Testis (tissue), 3 donors: Measurements from ENCODE around the gene UBE2H. TPM values are rescaled to one million over a fixed set of nuclear protein-coding genes. Genes with fewer than 3 reads are reported as not detected.
"Not testable (repeated sequence)": the region's sequence is repeated elsewhere in the genome, so short reads cannot be mapped to it uniquely, and the experiment has no call there.

ENCODE experiments used
- DNase-seq: peaks from one replicate; pipeline ENCODE4 v3.0.0-alpha.2; 2019
- H3K27ac ChIP-seq, 2 donors: fragments of 200-600 bp; sonication (generic); one replicate each; pipeline ENCODE4 v1.5.1; 2019
- H3K27me3 ChIP-seq: fragments of 200-600 bp; sonication (generic); one replicate; pipeline ENCODE4 v1.5.1; 2019
- H3K36me3 ChIP-seq: fragments of 200-600 bp; sonication (generic); one replicate; pipeline ENCODE4 v1.5.1; 2017; ENCODE audit warnings: low read depth; ENCODE audit errors: missing control alignments
- H3K4me1 ChIP-seq: fragments of 200-600 bp; sonication (generic); one replicate; pipeline ENCODE4 v1.5.1; 2019
- H3K4me3 ChIP-seq, 2 donors: fragments of 200-600 bp; sonication (generic); one replicate each; pipeline ENCODE4 v1.5.1; 2017 to 2019
- H3K9me3 ChIP-seq: fragments of 200-600 bp; sonication (generic); one replicate; pipeline ENCODE4 v1.5.1; 2017
- POLR2A ChIP-seq: fragments of 450-650 bp; IDR thresholded peaks from one replicate; pipeline ENCODE4 v1.6.1; 2017; ENCODE audit warnings: antibody characterized with exemption, mild to moderate bottlenecking, moderate library complexity
- WGBS, 2 donors: methylation state at CpG; one replicate each; pipeline ENCODE4 v1.1.5; 2018; 5-methylcytosine and 5-hydroxymethylcytosine counted together
- intact Hi-C: fragments of 100-400 bp; cut with DNase I; formaldehyde crosslinking; loops from one replicate; pipeline ENCODE4 v1.15.1; 2023; ENCODE audit warnings: low total_unique reads
- polyA plus RNA-seq: library from polyadenylated mRNA; stranded (reverse); fragments of 350-450 nt; fragmentation: Illumina TruSeq; extraction: RNeasy Lipid Tissue Mini Kit (QIAGEN cat#74804); gene quantifications from one replicate; pipeline ENCODE4 v1.2.3, GENCODE V29; 2014; ENCODE audit warnings: low read depth, low replicate concordance; ENCODE audit not compliant: insufficient read depth
- total RNA-seq, 2 donors: library from RNA; depleted of rRNA; stranded (reverse); fragments of >200 nt; gene quantifications; one replicate each; pipeline ENCODE4 v1.2.3, GENCODE V29; 2016
- TF ChIP-seq, protein P1 (sequence below), 3 experiments: fragments of 450-650 bp in 2 of 3; fragments of 200-600 bp in 1 of 3; sonication (generic) in 1 of 3; IDR thresholded peaks; one replicate each; pipeline ENCODE4 v1.5.1; 2016 to 2019; ENCODE audit warnings: antibody characterized with exemption in 3 of 3, mild to moderate bottlenecking in 2 of 3, moderate library complexity in 1 of 3

Gene UBE2H
- total and polyA plus RNA-seq, 3 donors from 2014 or later: 93.5 to 130 (median 126) TPM

GRCh38 chr7:129797214-129797789 lies 155.5 kb downstream of the UBE2H start:
- no peak overlapping the region for H3K27ac ChIP-seq
- TF ChIP-seq POLR2A: no peak
- TF ChIP-seq, protein P1, sequence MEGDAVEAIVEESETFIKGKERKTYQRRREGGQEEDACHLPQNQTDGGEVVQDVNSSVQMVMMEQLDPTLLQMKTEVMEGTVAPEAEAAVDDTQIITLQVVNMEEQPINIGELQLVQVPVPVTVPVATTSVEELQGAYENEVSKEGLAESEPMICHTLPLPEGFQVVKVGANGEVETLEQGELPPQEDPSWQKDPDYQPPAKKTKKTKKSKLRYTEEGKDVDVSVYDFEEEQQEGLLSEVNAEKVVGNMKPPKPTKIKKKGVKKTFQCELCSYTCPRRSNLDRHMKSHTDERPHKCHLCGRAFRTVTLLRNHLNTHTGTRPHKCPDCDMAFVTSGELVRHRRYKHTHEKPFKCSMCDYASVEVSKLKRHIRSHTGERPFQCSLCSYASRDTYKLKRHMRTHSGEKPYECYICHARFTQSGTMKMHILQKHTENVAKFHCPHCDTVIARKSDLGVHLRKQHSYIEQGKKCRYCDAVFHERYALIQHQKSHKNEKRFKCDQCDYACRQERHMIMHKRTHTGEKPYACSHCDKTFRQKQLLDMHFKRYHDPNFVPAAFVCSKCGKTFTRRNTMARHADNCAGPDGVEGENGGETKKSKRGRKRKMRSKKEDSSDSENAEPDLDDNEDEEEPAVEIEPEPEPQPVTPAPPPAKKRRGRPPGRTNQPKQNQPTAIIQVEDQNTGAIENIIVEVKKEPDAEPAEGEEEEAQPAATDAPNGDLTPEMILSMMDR (IDR thresholded peaks at IDR 0.05): no peak
- DNase-seq: no peak

DNA sequence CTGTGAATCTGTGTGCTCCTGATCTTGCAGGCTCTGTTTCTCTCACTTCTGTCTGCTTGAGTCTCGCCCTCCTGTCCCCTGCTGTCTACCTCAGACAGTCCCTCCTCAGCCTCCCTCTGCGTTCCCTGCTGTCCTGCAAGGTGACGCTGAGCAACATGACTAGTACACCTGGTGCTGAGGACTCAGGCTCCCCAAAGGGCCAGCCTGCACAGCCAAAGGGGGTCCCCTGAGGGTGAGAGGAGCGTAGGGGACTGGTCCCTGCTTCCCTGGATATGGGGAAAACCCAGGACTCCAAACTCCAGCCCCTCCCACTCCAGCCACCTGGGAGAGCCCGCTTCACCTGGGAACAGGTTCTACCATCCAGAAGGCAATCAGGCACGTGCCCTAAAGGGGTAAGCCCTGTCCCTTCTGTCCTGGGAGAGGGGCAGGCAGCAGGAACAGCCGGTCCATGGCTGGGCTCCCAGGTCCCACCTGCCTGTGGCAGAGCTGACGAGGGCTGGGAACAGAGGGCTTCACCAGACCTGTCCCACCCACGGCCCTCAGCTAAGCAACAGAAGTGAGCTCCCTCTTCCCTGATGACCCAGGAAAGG lies 156.5 kb downstream of the UBE2H start:
- no peak for DNase-seq

More at GRCh38 chr7:129797214-129797789, 155.5 kb downstream of the UBE2H start:
- 79% methylated on average over 7 of the region's 7 CpGs for WGBS, 2 donors
- Histone ChIP-seq H3K4me1 (no peaks in the 10 kb centered on the region), H3K4me3 (no peak overlapping the region), H3K9me3 (no peaks in the 10 kb centered on the region), H3K27me3 (no peaks in the 10 kb centered on the region), H3K36me3 (no peaks in the 10 kb centered on the region)
- intact Hi-C loops: no loop called here

DNA sequence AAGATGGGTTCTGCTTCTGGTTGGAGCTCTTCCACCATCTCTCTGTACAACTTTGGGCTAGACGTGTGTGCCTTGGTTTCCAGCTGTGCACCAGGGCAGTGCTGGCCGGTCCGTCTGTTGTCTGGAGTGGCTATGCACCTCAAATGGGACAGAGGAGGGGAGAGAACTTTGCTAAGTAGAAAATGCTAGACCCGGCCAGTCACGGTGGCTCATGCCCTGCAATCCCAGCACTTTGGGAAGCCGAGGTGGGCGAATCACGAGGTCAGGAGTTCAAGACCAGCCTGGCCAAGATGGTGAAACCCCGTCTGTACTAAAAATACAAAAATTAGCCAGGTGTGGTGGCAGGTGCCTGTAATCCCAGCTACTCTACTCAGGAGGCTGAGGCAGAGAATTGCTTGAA lies 158.3 kb downstream of the UBE2H start:
- intact Hi-C loops, H3K9me3 ChIP-seq, H3K4me1 ChIP-seq, H3K27me3 ChIP-seq, H3K27ac ChIP-seq, H3K4me3 ChIP-seq, DNase-seq, H3K36me3 ChIP-seq: not testable (repeated sequence)
- 89 to 95% methylated on average over 9 of the region's 9 CpGs for WGBS, 2 donors

More for the DNA sequence above, 156.5 kb downstream of the UBE2H start:
- no peak overlapping the region for H3K27ac ChIP-seq
- 78 to 91% methylated on average over 4 to 9 of the region's 9 CpGs for WGBS, 2 donors
- H3K36me3 ChIP-seq: no peaks in the 10 kb centered on the region
- intact Hi-C loops: no loop called here
- no peaks in the 10 kb centered on the region for H3K4me1 ChIP-seq
- H3K27me3 ChIP-seq: no peaks in the 10 kb centered on the region
- TF ChIP-seq, protein P1 (IDR thresholded peaks at IDR 0.05): no peak
- no peak overlapping the region for H3K4me3 ChIP-seq
- H3K9me3 ChIP-seq: no peaks in the 10 kb centered on the region

DNA sequence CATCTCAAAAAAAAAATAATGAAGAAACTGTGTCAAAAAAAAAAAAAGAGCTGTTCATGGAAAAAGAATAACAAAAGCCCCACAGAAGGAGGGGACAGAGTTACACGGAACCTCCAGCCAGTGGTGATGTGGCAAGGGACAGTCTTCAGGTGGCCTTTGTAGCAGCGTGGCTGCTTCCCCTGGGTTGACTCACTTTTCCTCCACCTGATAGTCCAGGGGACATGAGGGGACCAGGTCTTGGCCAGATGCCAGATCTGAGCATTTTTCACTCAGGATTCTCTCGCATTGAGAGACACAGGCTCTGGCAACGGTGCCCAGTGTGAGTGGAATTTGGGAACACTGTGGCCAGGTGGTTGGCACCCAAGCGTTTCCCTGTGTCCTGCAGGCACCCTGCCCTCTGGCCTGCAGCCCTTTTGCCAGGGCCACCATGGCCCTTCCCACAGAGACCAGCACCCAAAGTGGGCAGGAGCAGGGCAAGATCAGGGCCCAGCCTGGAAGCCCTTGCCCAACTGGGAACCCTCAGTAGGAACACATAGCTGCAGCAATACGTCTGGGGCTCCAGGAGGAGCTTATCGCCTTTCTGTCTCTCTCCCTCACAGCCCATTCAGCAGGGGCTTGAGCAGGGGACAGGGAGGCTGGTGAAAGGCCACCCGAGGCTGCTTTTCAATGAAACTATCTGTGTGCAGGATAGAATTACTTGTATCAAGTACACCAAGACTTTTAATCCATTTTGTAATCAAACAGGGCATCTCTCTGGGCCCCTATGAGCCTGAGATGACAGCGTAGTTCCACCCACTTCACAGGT lies 159.1 kb downstream of the UBE2H start:
- TF ChIP-seq, protein P1 (IDR thresholded peaks at IDR 0.05): no peak
- TF ChIP-seq POLR2A: no peak
- no peak overlapping the region for H3K4me3 ChIP-seq
- H3K4me1 ChIP-seq: no peaks in the 10 kb centered on the region
- H3K27me3 ChIP-seq: no peaks in the 10 kb centered on the region
- no peak overlapping the region for H3K27ac ChIP-seq
- H3K36me3 ChIP-seq: no peaks in the 10 kb centered on the region
- WGBS, 2 donors: 84 to 92% methylated on average over 9 of the region's 9 CpGs
- no peaks in the 10 kb centered on the region for H3K9me3 ChIP-seq
- DNase-seq: no peak
- intact Hi-C loops: no loop called here

GRCh38 chr7:129792721-129793120 lies 160.0 kb downstream of the UBE2H start:
- TF ChIP-seq POLR2A: no peak
- TF ChIP-seq, protein P1 (IDR thresholded peaks at IDR 0.05): no peak
- no peaks in the 10 kb centered on the region for H3K27me3 ChIP-seq
- no peaks in the 10 kb centered on the region for H3K9me3 ChIP-seq
- H3K27ac ChIP-seq: no peak overlapping the region
- no peaks in the 10 kb centered on the region for H3K4me1 ChIP-seq
- H3K36me3 ChIP-seq: no peaks in the 10 kb centered on the region
- intact Hi-C loops: no loop called here
- WGBS, 2 donors: 73 to 80% methylated on average over 6 to 9 of the region's 9 CpGs
- no peak overlapping the region for H3K4me3 ChIP-seq
- no peak for DNase-seq
